Measurements from ENCODE around the gene TINCR. TPM values are rescaled to one million over a fixed set of nuclear protein-coding genes. Genes with fewer than 3 reads are reported as not detected.

The TINCR gene
- polyA plus RNA-seq, 5 donors, result 0.40 to 0.64 (median 0.50) TPM

DNA sequence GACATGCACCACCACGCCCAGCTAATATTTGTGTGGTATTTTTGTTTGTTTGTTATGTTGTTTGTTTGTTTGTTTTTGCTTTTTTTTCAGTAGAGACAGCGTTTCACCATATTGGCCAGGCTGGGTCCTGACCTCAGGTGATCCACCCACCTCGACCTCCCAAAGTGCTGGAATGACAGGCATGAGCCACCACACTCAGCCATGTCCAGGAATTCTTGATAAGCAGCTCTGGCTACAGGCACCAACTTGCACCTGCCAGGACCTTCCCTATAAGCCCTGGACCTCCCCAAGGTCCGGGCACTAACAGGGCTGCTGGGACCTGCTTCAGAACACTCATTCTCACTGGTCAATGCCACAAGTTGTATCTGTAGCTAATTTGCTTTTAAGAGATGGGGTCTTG is 48.7 kb downstream of the TINCR start:
- no peak for DNase-seq

DNA sequence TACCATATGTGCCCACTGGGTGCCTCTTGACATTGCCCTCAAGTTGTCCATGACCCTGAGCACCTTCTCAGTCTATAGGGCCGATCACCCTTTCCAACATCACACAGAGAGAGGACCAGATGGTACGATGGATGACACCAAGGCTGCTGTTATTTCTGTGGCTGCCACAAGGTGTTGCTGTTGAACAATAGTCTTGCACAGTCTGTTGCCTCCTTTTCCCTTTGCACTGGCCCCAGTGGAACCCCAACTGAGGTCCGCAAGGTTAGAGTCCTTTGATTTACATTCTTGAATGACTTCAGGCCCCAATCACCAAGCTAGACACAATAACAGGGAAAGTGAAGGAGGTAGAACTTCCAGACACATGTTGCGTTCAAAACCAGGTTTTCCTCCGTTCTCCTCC is 52.0 kb downstream of the TINCR start:
- DNase-seq, result no peak

GRCh38 chr19:5514001-5514400 is 53.8 kb downstream of the TINCR start:
- DNase-seq, result no peak

- DNase-seq, result no peak
Measured at GRCh38 chr19:5512715-5513114, 55.0 kb downstream of the TINCR start.

Other genes with a start within 250 kb of the TINCR start
- gene PTPRS, start 227.1 kb downstream of the TINCR start, polyA plus RNA-seq (ENCODE audit: insufficient read depth in 1 of 5, insufficient read length in 5 of 5, low replicate concordance in 1 of 5), result 10 to 100 TPM; 55.4 to 81.9 (median 77.6) TPM
- not detected for gene ZNRF4, start 112.5 kb downstream of the TINCR start, polyA plus RNA-seq (ENCODE audit: insufficient read depth in 1 of 5, insufficient read length in 5 of 5, low replicate concordance in 1 of 5)
- gene SAFB2, start 54.8 kb upstream of the TINCR start, polyA plus RNA-seq (ENCODE audit: insufficient read depth in 1 of 5, insufficient read length in 5 of 5, low replicate concordance in 1 of 5), result 100 to 1,000 TPM in 1 of 5 donors, 10 to 100 TPM in 4; 71.8 to 106 (median 80.3) TPM
- 100 to 1,000 TPM; 150 to 201 (median 159) TPM for gene SAFB, start 55.1 kb upstream of the TINCR start, polyA plus RNA-seq (ENCODE audit: insufficient read depth in 1 of 5, insufficient read length in 5 of 5, low replicate concordance in 1 of 5)
- gene MICOS13, start 112.6 kb upstream of the TINCR start, polyA plus RNA-seq (ENCODE audit: insufficient read depth in 1 of 5, insufficient read length in 5 of 5, low replicate concordance in 1 of 5), result 10 to 100 TPM; 24.4 to 66.9 (median 30.4) TPM
- 10 to 100 TPM in 2 of 5 donors, 1 to 10 TPM in 3; 7.5 to 11.4 (median 9.0) TPM for gene HSD11B1L, start 113.1 kb upstream of the TINCR start, polyA plus RNA-seq (ENCODE audit: insufficient read depth in 1 of 5, insufficient read length in 5 of 5, low replicate concordance in 1 of 5)
- 1,000 to 10,000 TPM in 1 of 5 donors, 100 to 1,000 TPM in 4; 697 to 1,241 (median 771) TPM for gene RPL36, start 122.3 kb upstream of the TINCR start, polyA plus RNA-seq (ENCODE audit: insufficient read depth in 1 of 5, insufficient read length in 5 of 5, low replicate concordance in 1 of 5)
- gene LONP1, start 152.2 kb upstream of the TINCR start, polyA plus RNA-seq (ENCODE audit: insufficient read depth in 1 of 5, insufficient read length in 5 of 5, low replicate concordance in 1 of 5), result 10 to 100 TPM; 31.2 to 53.7 (median 41.7) TPM
- gene CATSPERD, start 152.7 kb upstream of the TINCR start, polyA plus RNA-seq (ENCODE audit: insufficient read depth in 1 of 5, insufficient read length in 5 of 5, low replicate concordance in 1 of 5), result 1 to 10 TPM in 3 of 5 donors, under 1 TPM in 1, not detected in 1; 0.81 to 2.3 (median 1.8) TPM
- gene PRR22, start 216.8 kb upstream of the TINCR start, polyA plus RNA-seq (ENCODE audit: insufficient read depth in 1 of 5, insufficient read length in 5 of 5, low replicate concordance in 1 of 5), result 1 to 10 TPM; 1.1 to 2.9 (median 2.0) TPM
- gene DUS3L, start 223.2 kb upstream of the TINCR start, polyA plus RNA-seq (ENCODE audit: insufficient read depth in 1 of 5, insufficient read length in 5 of 5, low replicate concordance in 1 of 5), result 10 to 100 TPM; 22.3 to 33.2 (median 27.3) TPM
- 1 to 10 TPM; 1.1 to 2.0 (median 1.7) TPM for gene NRTN, start 237.1 kb upstream of the TINCR start, polyA plus RNA-seq (ENCODE audit: insufficient read depth in 1 of 5, insufficient read length in 5 of 5, low replicate concordance in 1 of 5)

Measured in right lung (tissue), 5 donors.